Loucy (cell line): ENCODE measurements around the gene PTK6.

ENCODE experiments used
- H2AFZ ChIP-seq: fragments of 200-600 bp; sonication (generic); 2 replicates; pipeline ENCODE4 v1.6.0; 2016; ENCODE audit warnings: antibody characterized with exemption, mild to moderate bottlenecking, low read length, moderate library complexity
- H3F3A ChIP-seq: fragments of 200-600 bp; 2 replicates; pipeline ENCODE4 v1.6.0; 2016; ENCODE audit warnings: antibody characterized with exemption, low read depth, mild to moderate bottlenecking
- H3K27me3 ChIP-seq: fragments of 200-600 bp; sonication (generic); 2 replicates; pipeline ENCODE4 v1.6.1; 2014; ENCODE audit warnings: low read length, mild to moderate bottlenecking; ENCODE audit not compliant: insufficient read depth, poor library complexity, severe bottlenecking
- H3K36me3 ChIP-seq: fragments of 200-600 bp; sonication (generic); 2 replicates; pipeline ENCODE4 v1.6.1; 2016; ENCODE audit warnings: low read length; ENCODE audit not compliant: insufficient read depth
- H3K4me1 ChIP-seq: fragments of 200-600 bp; sonication (generic); 2 replicates; pipeline ENCODE4 v1.5.1; 2014; ENCODE audit warnings: low read length, mild to moderate bottlenecking; ENCODE audit not compliant: insufficient read depth, poor library complexity, severe bottlenecking
- H3K4me2 ChIP-seq: fragments of 200-600 bp; sonication (generic); 2 replicates; pipeline ENCODE4 v1.6.0; 2014; ENCODE audit warnings: antibody characterized with exemption, low read length, low read depth, mild to moderate bottlenecking; ENCODE audit not compliant: poor library complexity, severe bottlenecking
- H3K4me3 ChIP-seq: fragments of 200-600 bp; sonication (generic); 2 replicates; pipeline ENCODE4 v1.5.1; 2014; ENCODE audit warnings: low read length, mild to moderate bottlenecking, mixed read lengths; ENCODE audit not compliant: poor library complexity, severe bottlenecking
- H3K79me2 ChIP-seq: fragments of 200-600 bp; sonication (generic); 2 replicates; pipeline ENCODE4 v1.6.1; 2014; ENCODE audit warnings: low read length; ENCODE audit not compliant: insufficient read depth
- H3K9ac ChIP-seq: fragments of 200-600 bp; sonication (generic); 2 replicates; pipeline ENCODE4 v1.6.0; 2014; ENCODE audit warnings: mild to moderate bottlenecking, low read depth, low read length, moderate library complexity; ENCODE audit not compliant: poor library complexity, severe bottlenecking
- H3K9me2 ChIP-seq: fragments of 200-600 bp; sonication (generic); replicated peaks from 2 replicates; pipeline ENCODE4 v1.6.1; 2016; ENCODE audit warnings: low read depth, low read length, mixed read lengths
- H3K9me3 ChIP-seq: fragments of 200-600 bp; sonication (generic); 2 replicates; pipeline ENCODE4 v1.6.1; 2014; ENCODE audit warnings: mild to moderate bottlenecking, antibody characterized with exemption, low read length, low read depth; ENCODE audit not compliant: insufficient read depth
- H4K20me1 ChIP-seq: fragments of 200-600 bp; sonication (generic); 2 replicates; pipeline ENCODE4 v1.6.0; 2014; ENCODE audit warnings: antibody characterized with exemption, low read length, mild to moderate bottlenecking; ENCODE audit not compliant: insufficient read depth, poor library complexity, severe bottlenecking
- CTCF ChIP-seq: fragments of 200-600 bp; sonication (generic); conservative IDR thresholded peaks from 2 replicates; pipeline ENCODE4 v1.5.1; 2014; ENCODE audit warnings: mild to moderate bottlenecking, antibody characterized with exemption, low read length
- EZH2phosphoT487 ChIP-seq: fragments of 200-600 bp; IDR thresholded peaks from 2 replicates; pipeline ENCODE4 v1.6.1; 2018; ENCODE audit warnings: antibody characterized with exemption, mild to moderate bottlenecking, moderate library complexity, borderline replicate concordance

Gene PTK6

GRCh38 chr20:63493563-63494020 is 43.6 kb downstream of the PTK6 start:
- Histone ChIP-seq H3K79me2 (no peaks in the 10 kb centered on the region), H3K27me3 (no peaks in the 10 kb centered on the region), H2AFZ (no peak overlapping the region), H3K9ac (no peak overlapping the region), H3F3A (no peaks in the 10 kb centered on the region), H3K9me2 (no peaks in the 10 kb centered on the region), H3K4me1 (no peaks in the 10 kb centered on the region), H3K4me3 (no peak overlapping the region), H3K36me3 (no peaks in the 10 kb centered on the region), H3K9me3 (no peaks in the 10 kb centered on the region), H3K4me2 (no peak overlapping the region), H4K20me1 (no peaks in the 10 kb centered on the region)
- no peak for TF ChIP-seq EZH2phosphoT487
- TF ChIP-seq CTCF, result no peak

GRCh38 chr20:63492982-63493381 is 44.2 kb downstream of the PTK6 start:
- H3K9ac ChIP-seq, result no peak overlapping the region

GRCh38 chr20:63492518-63492917 is 44.7 kb downstream of the PTK6 start:
- H3K9me2 ChIP-seq, result no peaks in the 10 kb centered on the region
- H3K36me3 ChIP-seq, result no peaks in the 10 kb centered on the region
- H3K9ac ChIP-seq, result no peak overlapping the region
- H3K27me3 ChIP-seq, result no peaks in the 10 kb centered on the region
- H3K79me2 ChIP-seq, result no peaks in the 10 kb centered on the region
- H3K4me3 ChIP-seq, result no peak overlapping the region
- H4K20me1 ChIP-seq, result no peaks in the 10 kb centered on the region
- no peaks in the 10 kb centered on the region for H3K4me1 ChIP-seq
- H3K4me2 ChIP-seq, result no peak overlapping the region
- H3F3A ChIP-seq, result no peaks in the 10 kb centered on the region
- TF ChIP-seq CTCF, result no peak
- TF ChIP-seq EZH2phosphoT487, result no peak
- H3K9me3 ChIP-seq, result no peaks in the 10 kb centered on the region
- no peak overlapping the region for H2AFZ ChIP-seq

More at GRCh38 chr20:63492982-63493381, 44.2 kb downstream of the PTK6 start:
- no peaks in the 10 kb centered on the region for H4K20me1 ChIP-seq
- H3K36me3 ChIP-seq, result no peaks in the 10 kb centered on the region
- H3F3A ChIP-seq, result no peaks in the 10 kb centered on the region
- no peak overlapping the region for H2AFZ ChIP-seq
- H3K4me1 ChIP-seq, result no peaks in the 10 kb centered on the region
- no peaks in the 10 kb centered on the region for H3K9me3 ChIP-seq
- TF ChIP-seq CTCF, result no peak
- TF ChIP-seq EZH2phosphoT487, result no peak
- no peaks in the 10 kb centered on the region for H3K79me2 ChIP-seq
- H3K27me3 ChIP-seq, result no peaks in the 10 kb centered on the region
- H3K4me3 ChIP-seq, result no peak overlapping the region
- H3K4me2 ChIP-seq, result no peak overlapping the region
- no peaks in the 10 kb centered on the region for H3K9me2 ChIP-seq
